Gastroesophageal sphincter (tissue), 4 donors: Measurements from ENCODE around the gene C3orf38. TPM values are rescaled to one million over a fixed set of nuclear protein-coding genes. Genes with fewer than 3 reads are reported as not detected.

Source experiments
- ATAC-seq: fragments of 150-250 bp; one replicate; pipeline ENCODE4 v1.9.1; 2016; ENCODE audit warnings: mild to moderate bottlenecking, moderate library complexity
- H3K27ac ChIP-seq, 4 donors: fragments of 200-600 bp; sonication (generic) in 3 of 4; 1 replicate in 3 of 4; 2 replicates in 1 of 4; pipeline ENCODE4 v1.5.1; 2016 to 2019
- H3K27me3 ChIP-seq: fragments of 200-600 bp; sonication (generic); one replicate; pipeline ENCODE4 v1.5.1; 2019
- H3K36me3 ChIP-seq, 2 donors: fragments of 200-600 bp; sonication (generic); one replicate each; pipeline ENCODE4 v1.5.1; 2019; ENCODE audit warnings: control low read depth in 1 of 2
- H3K4me1 ChIP-seq, 3 donors: fragments of 200-600 bp; sonication (generic); 1 replicate in 2 of 3; 2 replicates in 1 of 3; pipeline ENCODE4 v1.5.1; 2016 to 2019; ENCODE audit warnings: control low read depth in 2 of 3
- H3K4me3 ChIP-seq, 2 donors: fragments of 200-600 bp; sonication (generic); one replicate each; pipeline ENCODE4 v1.5.1; 2019; ENCODE audit warnings: mild to moderate bottlenecking in 1 of 2, moderate library complexity in 1 of 2
- H3K9me3 ChIP-seq, 3 donors: fragments of 200-600 bp; sonication (generic); one replicate each; pipeline ENCODE4 v1.5.1; 2017 to 2019; ENCODE audit warnings: control low read depth in 2 of 3
- EP300 ChIP-seq: sonication (generic); formaldehyde crosslinking; IDR thresholded peaks from one replicate; pipeline ENCODE4 v1.6.1; 2017; ENCODE audit warnings: antibody characterized with exemption, mild to moderate bottlenecking
- POLR2A ChIP-seq, 2 donors: fragments of 450-650 bp; IDR thresholded peaks; one replicate each; pipeline ENCODE4 v1.6.1; 2017; ENCODE audit warnings: antibody characterized with exemption in 2 of 2, mild to moderate bottlenecking in 2 of 2, moderate library complexity in 1 of 2
- POLR2AphosphoS5 ChIP-seq: sonication (generic); formaldehyde crosslinking; IDR thresholded peaks from one replicate; pipeline ENCODE4 v1.6.1; 2017; ENCODE audit warnings: antibody characterized with exemption
- WGBS, 2 donors: methylation state at CpG; one replicate each; pipeline ENCODE4 v1.1.5; 2018; ENCODE audit warnings: low coverage in 1 of 2; 5-methylcytosine and 5-hydroxymethylcytosine counted together
- total RNA-seq, 4 donors: library from RNA; depleted of rRNA; stranded (reverse); fragments of >200 nt; gene quantifications; one replicate each; pipeline ENCODE4 v1.1.0, GENCODE V29; 2016
- TF ChIP-seq, protein P1 (sequence below), 4 experiments: fragments of 200-600 bp in 2 of 4; fragments of 450-650 bp in 2 of 4; sonication (generic) in 1 of 4; IDR thresholded peaks; one replicate each; pipeline ENCODE4 v1.5.1; 2017 to 2019; ENCODE audit warnings: antibody characterized with exemption in 4 of 4, mild to moderate bottlenecking in 2 of 4, moderate library complexity in 2 of 4

C3orf38 gene
- total RNA-seq, 4 donors from 2014 or later, result 15.6 to 23.0 (median 16.9) TPM

DNA sequence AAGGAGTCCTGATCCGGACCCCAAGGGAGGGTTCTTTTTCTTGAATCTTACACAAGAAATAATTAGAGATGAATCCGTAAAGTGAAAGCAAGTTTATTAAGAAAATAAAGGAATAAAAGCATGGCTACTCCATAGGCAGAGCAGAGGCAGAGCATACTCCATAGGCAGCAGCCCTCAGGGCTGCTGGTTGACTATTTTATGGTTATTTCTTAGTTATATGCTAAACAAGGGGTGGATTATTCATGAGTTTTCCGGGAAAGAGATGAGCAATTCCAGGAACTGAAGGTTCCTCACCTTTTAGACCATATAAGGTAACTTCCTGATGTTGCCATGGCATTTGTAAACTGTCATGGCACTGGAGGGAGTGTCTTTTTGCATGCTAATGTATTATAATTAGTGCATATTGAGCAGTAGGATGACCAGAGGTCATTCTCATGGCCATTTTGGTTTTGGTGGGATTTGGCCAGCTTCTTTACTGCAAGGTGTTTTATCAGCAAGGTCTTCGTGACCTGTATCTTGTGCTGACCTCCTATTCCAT lies 42.2 kb downstream of the C3orf38 start:
- Histone ChIP-seq H3K9me3 (no peaks in the 10 kb centered on the region), H3K36me3 (no peaks in the 10 kb centered on the region), H3K4me3 (no peak overlapping the region), H3K4me1 (no peaks in the 10 kb centered on the region), H3K27ac (no peak overlapping the region), H3K27me3 (no peaks in the 10 kb centered on the region)
- ATAC-seq, result no peak
- WGBS, 2 donors, result 65 to 67% methylated on average over 3 to 4 of the region's 4 CpGs
- TF ChIP-seq POLR2A (IDR thresholded peaks at IDR 0.05), result no peak
- TF ChIP-seq POLR2AphosphoS5, result no peak
- no peak for TF ChIP-seq EP300
- TF ChIP-seq, protein P1, sequence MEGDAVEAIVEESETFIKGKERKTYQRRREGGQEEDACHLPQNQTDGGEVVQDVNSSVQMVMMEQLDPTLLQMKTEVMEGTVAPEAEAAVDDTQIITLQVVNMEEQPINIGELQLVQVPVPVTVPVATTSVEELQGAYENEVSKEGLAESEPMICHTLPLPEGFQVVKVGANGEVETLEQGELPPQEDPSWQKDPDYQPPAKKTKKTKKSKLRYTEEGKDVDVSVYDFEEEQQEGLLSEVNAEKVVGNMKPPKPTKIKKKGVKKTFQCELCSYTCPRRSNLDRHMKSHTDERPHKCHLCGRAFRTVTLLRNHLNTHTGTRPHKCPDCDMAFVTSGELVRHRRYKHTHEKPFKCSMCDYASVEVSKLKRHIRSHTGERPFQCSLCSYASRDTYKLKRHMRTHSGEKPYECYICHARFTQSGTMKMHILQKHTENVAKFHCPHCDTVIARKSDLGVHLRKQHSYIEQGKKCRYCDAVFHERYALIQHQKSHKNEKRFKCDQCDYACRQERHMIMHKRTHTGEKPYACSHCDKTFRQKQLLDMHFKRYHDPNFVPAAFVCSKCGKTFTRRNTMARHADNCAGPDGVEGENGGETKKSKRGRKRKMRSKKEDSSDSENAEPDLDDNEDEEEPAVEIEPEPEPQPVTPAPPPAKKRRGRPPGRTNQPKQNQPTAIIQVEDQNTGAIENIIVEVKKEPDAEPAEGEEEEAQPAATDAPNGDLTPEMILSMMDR (IDR thresholded peaks at IDR 0.05), result no peak

DNA sequence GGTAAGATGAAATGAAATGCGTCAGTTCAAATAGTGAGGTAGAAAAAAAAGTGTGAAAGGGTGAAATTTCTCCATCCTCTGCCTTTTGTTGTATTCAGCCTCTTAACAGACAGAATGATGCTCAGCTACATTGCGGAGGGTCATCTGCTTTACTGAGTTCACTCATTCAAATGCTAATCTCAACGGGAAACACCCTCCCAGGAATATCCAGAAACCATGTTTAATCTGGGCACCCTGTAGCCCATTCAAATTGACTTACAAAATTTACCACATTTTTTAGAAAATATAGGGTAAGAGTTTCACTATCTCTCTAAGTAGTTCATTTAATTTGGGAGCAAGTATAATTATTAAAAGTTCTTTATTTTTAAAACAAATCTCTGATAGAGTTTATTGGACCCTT lies 42.9 kb downstream of the C3orf38 start:
- WGBS, 2 donors, result 44 to 62% methylated on average over 3 of the region's 3 CpGs
- Histone ChIP-seq H3K36me3 (no peaks in the 10 kb centered on the region), H3K4me3 (no peak overlapping the region), H3K27ac (no peak overlapping the region), H3K9me3 (no peaks in the 10 kb centered on the region), H3K27me3 (no peaks in the 10 kb centered on the region), H3K4me1 (no peaks in the 10 kb centered on the region)
- TF ChIP-seq EP300 (no peak), POLR2AphosphoS5 (no peak), POLR2A (IDR thresholded peaks at IDR 0.05) (no peak)
- TF ChIP-seq, protein P1 (IDR thresholded peaks at IDR 0.05), result no peak
- no peak for ATAC-seq

DNA sequence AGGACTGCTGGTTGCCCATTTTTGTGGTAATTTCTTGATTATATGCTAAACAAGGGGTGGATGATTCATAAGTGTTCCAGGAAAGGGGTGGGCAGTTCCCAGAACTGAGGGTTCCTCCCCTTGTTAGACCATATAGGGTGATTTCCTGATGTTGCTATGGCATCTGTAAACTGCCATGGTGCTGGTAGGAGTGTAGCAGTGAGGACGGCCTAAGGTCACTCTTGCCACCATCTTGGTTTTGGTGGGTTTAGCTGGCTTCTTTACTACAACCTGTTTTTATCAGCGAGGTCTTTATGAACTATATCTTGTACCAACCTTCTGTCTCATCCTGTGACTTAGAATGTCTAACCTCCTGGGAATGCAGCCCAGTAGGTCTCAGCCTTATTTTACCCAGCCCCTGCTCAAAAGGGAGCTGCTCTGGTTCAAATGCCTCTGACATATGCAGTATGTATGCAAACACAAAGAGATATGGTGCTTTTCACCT lies 46.2 kb downstream of the C3orf38 start:
- Histone ChIP-seq H3K4me3 (no peak overlapping the region), H3K27ac (no peak overlapping the region), H3K27me3 (no peaks in the 10 kb centered on the region), H3K9me3 (no peaks in the 10 kb centered on the region), H3K4me1 (no peaks in the 10 kb centered on the region), H3K36me3 (no peaks in the 10 kb centered on the region)
- 100% methylated on average over 1 to 2 of the region's 2 CpGs for WGBS, 2 donors
- no peak for ATAC-seq
- TF ChIP-seq EP300 (no peak), POLR2AphosphoS5 (no peak)

DNA sequence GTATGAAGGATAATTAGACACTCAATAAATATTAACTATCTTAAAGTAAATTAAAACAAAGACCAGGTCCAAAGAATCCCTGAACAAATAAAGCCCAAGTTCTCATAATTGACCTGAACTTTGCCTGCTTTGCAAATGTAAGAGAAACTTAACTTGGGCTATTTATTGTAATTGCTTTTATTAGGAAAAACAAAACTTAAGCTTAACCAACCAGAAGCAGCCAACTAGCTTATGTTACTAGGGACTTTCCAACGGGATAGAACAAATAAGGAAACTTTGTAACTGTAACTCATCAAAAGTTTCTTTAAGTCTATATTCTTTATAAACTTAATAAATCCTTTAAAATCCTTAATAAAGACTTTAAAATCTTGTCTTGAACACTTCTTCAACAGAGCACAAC lies 48.4 kb downstream of the C3orf38 start:
- ATAC-seq, result no peak
- Histone ChIP-seq H3K27ac (no peak overlapping the region), H3K4me1 (no peaks in the 10 kb centered on the region), H3K36me3 (no peaks in the 10 kb centered on the region), H3K27me3 (no peaks in the 10 kb centered on the region), H3K4me3 (no peak overlapping the region), H3K9me3 (no peaks in the 10 kb centered on the region)
- no peak for TF ChIP-seq EP300
- TF ChIP-seq, protein P1 (IDR thresholded peaks at IDR 0.05), result no peak
- no peak for TF ChIP-seq POLR2AphosphoS5
- TF ChIP-seq POLR2A (IDR thresholded peaks at IDR 0.05), result no peak
- 20 to 50% methylated on average over 1 of the region's 1 CpG for WGBS, 2 donors

DNA sequence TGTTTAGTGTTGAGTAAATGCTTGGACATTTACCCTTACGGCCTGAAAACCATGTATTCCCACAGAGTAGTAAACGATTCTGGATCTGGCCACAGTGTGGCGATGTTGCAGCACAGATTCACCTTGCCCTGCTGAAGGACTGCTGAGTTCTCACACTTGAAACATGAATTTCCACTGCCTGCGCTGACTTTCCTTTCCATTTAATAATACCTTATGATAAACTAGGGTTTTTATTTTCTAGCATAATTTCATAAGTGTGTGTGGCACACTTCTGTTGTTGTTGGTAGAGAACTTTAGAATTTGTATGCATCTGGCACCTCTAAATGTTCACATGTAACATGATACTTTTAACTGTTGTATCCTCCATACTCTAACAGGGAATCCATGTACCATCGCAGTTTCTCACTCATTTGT lies 53.9 kb downstream of the C3orf38 start:
- Histone ChIP-seq H3K9me3 (no peaks in the 10 kb centered on the region), H3K36me3 (no peaks in the 10 kb centered on the region), H3K27ac (no peak overlapping the region), H3K27me3 (no peaks in the 10 kb centered on the region), H3K4me1 (no peaks in the 10 kb centered on the region), H3K4me3 (no peak overlapping the region)
- TF ChIP-seq, protein P1 (IDR thresholded peaks at IDR 0.05), result peak; percentile 56 to 83 (median 70)
- TF ChIP-seq EP300, result no peak
- TF ChIP-seq POLR2A (IDR thresholded peaks at IDR 0.05), result no peak
- WGBS, 2 donors, result 11% methylated on average over 5 of the region's 5 CpGs
- peak; percentile 66 for ATAC-seq

Other genes starting within 250 kb of the C3orf38 start
- gene CGGBP1, start 91.0 kb upstream of the C3orf38 start, total RNA-seq, result 10 to 100 TPM; 53.8 to 95.3 (median 67.8) TPM
- gene ZNF654, start 90.7 kb upstream of the C3orf38 start, total RNA-seq, result 10 to 100 TPM; 12.0 to 25.4 (median 13.3) TPM